Measurements from ENCODE around the gene NPIPA2. TPM values are rescaled to one million over a fixed set of nuclear protein-coding genes. Genes with fewer than 3 reads are reported as not detected.

Gene NPIPA2
- total and polyA plus RNA-seq, 9 donors, result 0.31 to 16.3 (median 6.2) TPM; not detected in 2

Other genes with a start within 250 kb of the NPIPA2 start
- gene PARN, start 112.3 kb upstream of the NPIPA2 start, total RNA-seq, result 13.6 TPM
- gene PARN, start 112.3 kb upstream of the NPIPA2 start, polyA plus RNA-seq (ENCODE audit: insufficient read depth in 1 of 8, insufficient read length in 8 of 8, low replicate concordance in 1 of 8), result 10 to 100 TPM; 14.9 to 18.0 (median 16.4) TPM
- gene BFAR, start 109.6 kb upstream of the NPIPA2 start, total RNA-seq, result 43.5 TPM
- 10 to 100 TPM; 42.3 to 60.0 (median 51.4) TPM for gene BFAR, start 109.6 kb upstream of the NPIPA2 start, polyA plus RNA-seq (ENCODE audit: insufficient read depth in 1 of 8, insufficient read length in 8 of 8, low replicate concordance in 1 of 8)
- 0.18 TPM for gene PLA2G10, start 48.2 kb upstream of the NPIPA2 start, total RNA-seq
- under 1 TPM in 7 of 8 donors, not detected in 1; 0.28 to 0.73 (median 0.46) TPM for gene PLA2G10, start 48.2 kb upstream of the NPIPA2 start, polyA plus RNA-seq (ENCODE audit: insufficient read depth in 1 of 8, insufficient read length in 8 of 8, low replicate concordance in 1 of 8)
- 0.66 TPM for gene NPIPA3, start 39.1 kb upstream of the NPIPA2 start, total RNA-seq
- 10 to 100 TPM in 1 of 8 donors, 1 to 10 TPM in 5, under 1 TPM in 1, not detected in 1; 0.97 to 22.9 (median 5.7) TPM for gene NPIPA3, start 39.1 kb upstream of the NPIPA2 start, polyA plus RNA-seq (ENCODE audit: insufficient read depth in 1 of 8, insufficient read length in 8 of 8, low replicate concordance in 1 of 8)
- 40.3 TPM for gene NOMO1, start 91.2 kb downstream of the NPIPA2 start, total RNA-seq
- 10 to 100 TPM; 47.5 to 73.5 (median 60.7) TPM for gene NOMO1, start 91.2 kb downstream of the NPIPA2 start, polyA plus RNA-seq (ENCODE audit: insufficient read depth in 1 of 8, insufficient read length in 8 of 8, low replicate concordance in 1 of 8)
- 93.3 TPM for gene NPIPA1, start 194.9 kb downstream of the NPIPA2 start, total RNA-seq
- gene NPIPA1, start 194.9 kb downstream of the NPIPA2 start, polyA plus RNA-seq (ENCODE audit: insufficient read depth in 1 of 8, insufficient read length in 8 of 8, low replicate concordance in 1 of 8), result 100 to 1,000 TPM in 5 of 8 donors, 10 to 100 TPM in 3; 77.6 to 132 (median 109) TPM
- gene PDXDC1, start 232.5 kb downstream of the NPIPA2 start, total RNA-seq, result 40.8 TPM
- 10 to 100 TPM; 34.8 to 58.8 (median 43.5) TPM for gene PDXDC1, start 232.5 kb downstream of the NPIPA2 start, polyA plus RNA-seq (ENCODE audit: insufficient read depth in 1 of 8, insufficient read length in 8 of 8, low replicate concordance in 1 of 8)

Data from muscle of leg (tissue), 9 donors.